PC-9 (cell line): ENCODE results near the gene SH3PXD2B. TPM values are rescaled to one million over a fixed set of nuclear protein-coding genes. Genes with fewer than 3 reads are reported as not detected.

Source experiments
- BruUV-seq: library from RNA; stranded (reverse); fragments of 400-500 nt; replicated peaks from 2 replicates; lab custom pipeline; 2021; lab: Mats Ljungman, UMichigan
- CTCF ChIA-PET: fragments of 300-600 bp; sonication (Branson Sonifier 250); formaldehyde crosslinking; loops from one replicate; lab custom pipeline; 2022; ENCODE audit warnings: antibody characterized with exemption; lab: Charles Lee
- POLR2A ChIA-PET: fragments of 300-600 bp; sonication (Branson Sonifier 250); formaldehyde crosslinking; loops from one replicate; lab custom pipeline; 2022; ENCODE audit warnings: antibody characterized with exemption; ENCODE audit not compliant: unreplicated experiment; lab: Charles Lee
- DNase-seq, 2 experiments: peaks; one replicate each; pipeline versions ENCODE4 v3.0.0 to v3.0.0-alpha.2; 2015 to 2022; ENCODE audit warnings: mixed read lengths in 1 of 2
- H2AFZ ChIP-seq: fragments of 200-600 bp; sonication (generic); 2 replicates; pipeline ENCODE4 v1.8.1; 2017; ENCODE audit warnings: antibody characterized with exemption
- H3F3A ChIP-seq: fragments of 200-600 bp; sonication (generic); 2 replicates; pipeline ENCODE4 v1.8.1; 2017; ENCODE audit warnings: antibody characterized with exemption, mild to moderate bottlenecking, low read depth; ENCODE audit not compliant: insufficient read depth
- H3K27ac ChIP-seq: fragments of 200-600 bp; sonication (generic); 2 replicates; pipeline ENCODE4 v1.6.1; 2016; ENCODE audit warnings: mixed run types
- H3K27me3 ChIP-seq: fragments of 200-600 bp; sonication (generic); 2 replicates; pipeline ENCODE4 v1.6.1; 2016; ENCODE audit warnings: low read depth, mixed run types; ENCODE audit not compliant: insufficient read depth
- H3K36me3 ChIP-seq: fragments of 200-600 bp; sonication (generic); 2 replicates; pipeline ENCODE4 v1.6.1; 2016; ENCODE audit warnings: low read depth, mixed run types
- H3K4me1 ChIP-seq: fragments of 200-600 bp; sonication (generic); replicated peaks from 2 replicates; pipeline ENCODE4 v1.6.1; 2016; ENCODE audit warnings: mixed run types; ENCODE audit not compliant: insufficient read depth
- H3K4me2 ChIP-seq: fragments of 200-600 bp; sonication (generic); 2 replicates; pipeline ENCODE4 v1.6.1; 2017; ENCODE audit warnings: mixed run types
- H3K4me3 ChIP-seq: fragments of 200-600 bp; sonication (generic); 2 replicates; pipeline ENCODE4 v1.6.1; 2016; ENCODE audit warnings: mixed run types
- H3K79me2 ChIP-seq: fragments of 200-600 bp; sonication (generic); 2 replicates; pipeline ENCODE4 v1.6.1; 2017; ENCODE audit warnings: low read depth, mixed run types
- H3K9me2 ChIP-seq: fragments of 200-600 bp; sonication (generic); 2 replicates; pipeline ENCODE4 v1.8.1; 2017; ENCODE audit warnings: mild to moderate bottlenecking; ENCODE audit not compliant: insufficient read depth
- H3K9me3 ChIP-seq: fragments of 200-600 bp; sonication (generic); 2 replicates; pipeline ENCODE4 v1.8.1; 2016; ENCODE audit warnings: low read depth; ENCODE audit not compliant: insufficient read depth
- H4K20me1 ChIP-seq: fragments of 200-600 bp; sonication (generic); 2 replicates; pipeline ENCODE4 v1.8.1; 2017; ENCODE audit not compliant: insufficient read depth
- CTCF ChIP-seq: fragments of 200-600 bp; sonication (generic); conservative IDR thresholded peaks from 2 replicates; pipeline ENCODE4 v1.6.1; 2017; ENCODE audit warnings: mixed run types, antibody characterized with exemption, mild to moderate bottlenecking, moderate library complexity
- EZH2 ChIP-seq: fragments of 200-600 bp; sonication (generic); IDR thresholded peaks from 2 replicates; pipeline ENCODE4 v1.8.0; 2017; ENCODE audit warnings: antibody characterized with exemption, low read depth
- intact Hi-C: fragments of 100-400 bp; cut with micrococcal nuclease; formaldehyde crosslinking; loops from one replicate; pipeline ENCODE4 v1.10.0; 2022; ENCODE audit not compliant: unreplicated experiment
- total RNA-seq: library from RNA; stranded (reverse); gene quantifications from 2 replicates; pipeline ENCODE4 v1.2.3, GENCODE V29; 2021

Gene SH3PXD2B
- total RNA-seq, 1 experiment from 2014 or later, result 29.3 TPM

- no peaks in the 10 kb centered on the region for H3K9me3 ChIP-seq
- peaks cover 19% of the 10 kb centered on the region for H3K4me1 ChIP-seq
- CTCF ChIA-PET, result interaction anchor here (0.6 kb wide), 1 partner anchor 107 kb away, joined by 10 read pairs; no protein-coding TSS in a partner anchor
- no peaks in the 10 kb centered on the region for H4K20me1 ChIP-seq
- TF ChIP-seq CTCF (no peak), EZH2 (no peak)
- DNase-seq, result peak; percentile 90 to 91
- no peaks in the 10 kb centered on the region for H3K36me3 ChIP-seq
- no peaks in the 10 kb centered on the region for H3K79me2 ChIP-seq
- no peaks in the 10 kb centered on the region for H3K27me3 ChIP-seq
- peak overlapping the region; percentile 55; the same call in 1 of the 2 replicates for H2AFZ ChIP-seq
- peak overlapping the region; percentile 69 for H3K4me2 ChIP-seq
- peaks cover 6% of the 10 kb centered on the region for H3F3A ChIP-seq
- H3K9me2 ChIP-seq, result no peaks in the 10 kb centered on the region
- H3K27ac ChIP-seq, result peak overlapping the region; percentile 66
- POLR2A ChIA-PET, result no interaction called here
- H3K4me3 ChIP-seq, result peak overlapping the region; percentile 50
- BruUV-seq, result TSS peak; percentile 32
- intact Hi-C loops, result loop anchor here (2.0 kb wide), 1 partner anchor 16 kb away; no protein-coding TSS in a partner anchor
These were observed 33.9 kb downstream of the SH3PXD2B start for GRCh38 chr5:172420235-172420939.

DNA sequence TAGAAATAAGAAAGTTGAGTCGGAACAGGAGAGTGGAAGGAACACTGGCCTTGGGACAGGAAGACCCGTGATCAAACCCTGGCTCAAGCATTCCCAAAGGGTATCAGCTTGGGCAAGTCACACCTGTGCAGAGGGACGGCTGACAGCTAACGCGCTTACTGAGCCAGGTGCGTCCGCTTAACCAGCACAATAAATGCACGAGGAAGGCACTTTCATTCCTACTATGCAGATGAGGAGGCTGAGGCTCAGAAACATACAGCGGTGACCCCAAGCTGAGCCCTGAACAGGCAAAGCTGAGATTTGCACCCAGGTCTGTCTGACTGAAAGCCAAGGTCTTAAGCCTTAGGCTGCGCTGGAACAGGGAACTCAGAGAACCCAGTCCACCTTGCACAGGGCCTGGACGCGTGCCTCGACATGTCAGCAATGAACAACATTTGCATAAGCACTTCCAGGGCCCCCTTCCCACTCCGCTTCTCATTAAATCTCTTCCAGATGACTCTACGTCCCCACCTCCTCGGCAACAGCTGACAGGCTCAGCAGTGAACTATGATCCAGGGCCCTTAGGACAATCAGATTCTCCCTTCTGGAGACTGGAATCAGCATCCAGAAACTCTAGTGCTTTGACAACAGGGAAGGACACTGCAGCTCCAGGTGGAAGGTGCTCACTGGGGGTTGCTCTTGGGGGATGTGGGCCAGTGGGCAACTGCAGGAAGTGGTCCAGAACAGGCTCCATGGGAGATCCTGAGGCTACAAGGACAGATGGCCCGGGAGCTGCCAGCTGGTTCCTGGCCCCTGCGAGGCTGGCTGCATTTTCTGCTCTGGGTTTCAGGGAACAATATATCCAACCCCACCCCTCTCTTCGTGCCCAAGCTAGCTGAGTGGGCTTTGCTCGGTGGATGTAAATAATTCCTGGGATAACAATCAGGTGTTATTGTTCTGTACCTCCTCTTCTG is 35.2 kb downstream of the SH3PXD2B start:
- ChIA-PET CTCF (no interaction called here), POLR2A (interaction anchor here (0.6 kb wide), 1 partner anchor 13 kb away, joined by 3 read pairs; no protein-coding TSS in a partner anchor)
- no TSS peak for BruUV-seq
- no peak overlapping the region for H2AFZ ChIP-seq
- H3K27me3 ChIP-seq, result no peaks in the 10 kb centered on the region
- H3K9me2 ChIP-seq, result no peaks in the 10 kb centered on the region
- TF ChIP-seq CTCF, result no peak
- no peak for TF ChIP-seq EZH2
- H3K4me3 ChIP-seq, result no peak overlapping the region; the same call in 1 of the 2 replicates
- no peaks in the 10 kb centered on the region for H4K20me1 ChIP-seq
- H3K36me3 ChIP-seq, result no peaks in the 10 kb centered on the region
- no peak for DNase-seq
- no peaks in the 10 kb centered on the region for H3K79me2 ChIP-seq
- peaks cover 6% of the 10 kb centered on the region for H3F3A ChIP-seq
- H3K4me1 ChIP-seq, result peaks cover 29% of the 10 kb centered on the region
- H3K4me2 ChIP-seq, result peak overlapping the region; percentile 69; the same call in 1 of the 2 replicates
- H3K9me3 ChIP-seq, result no peaks in the 10 kb centered on the region
- intact Hi-C loops, result no loop called here
- peak overlapping the region; percentile 66 for H3K27ac ChIP-seq

GRCh38 chr5:172417983-172418630 is 36.2 kb downstream of the SH3PXD2B start:
- BruUV-seq, result no TSS peak
- Histone ChIP-seq H3K9me2 (no peaks in the 10 kb centered on the region), H3K27ac (no peak overlapping the region), H3K79me2 (no peaks in the 10 kb centered on the region), H3K4me3 (no peak overlapping the region), H3K4me2 (no peak overlapping the region), H3K4me1 (peaks cover 39% of the 10 kb centered on the region), H3F3A (peaks cover 12% of the 10 kb centered on the region), H3K27me3 (no peaks in the 10 kb centered on the region), H2AFZ (no peak overlapping the region), H3K9me3 (no peaks in the 10 kb centered on the region), H4K20me1 (no peaks in the 10 kb centered on the region), H3K36me3 (no peaks in the 10 kb centered on the region)
- DNase-seq, result no peak
- intact Hi-C loops, result no loop called here
- ChIA-PET CTCF (no interaction called here), POLR2A (no interaction called here)
- no peak for TF ChIP-seq EZH2
- TF ChIP-seq CTCF, result no peak
